ENCODE data around the gene EXD3.
A peak's percentile ranks its signal among the peaks of the same experiment; 100 is the strongest.

The EXD3 gene

GRCh38 chr9:137265496-137266161 lies 157.3 kb downstream of the EXD3 start:
- DNase-seq, result no peak

DNA sequence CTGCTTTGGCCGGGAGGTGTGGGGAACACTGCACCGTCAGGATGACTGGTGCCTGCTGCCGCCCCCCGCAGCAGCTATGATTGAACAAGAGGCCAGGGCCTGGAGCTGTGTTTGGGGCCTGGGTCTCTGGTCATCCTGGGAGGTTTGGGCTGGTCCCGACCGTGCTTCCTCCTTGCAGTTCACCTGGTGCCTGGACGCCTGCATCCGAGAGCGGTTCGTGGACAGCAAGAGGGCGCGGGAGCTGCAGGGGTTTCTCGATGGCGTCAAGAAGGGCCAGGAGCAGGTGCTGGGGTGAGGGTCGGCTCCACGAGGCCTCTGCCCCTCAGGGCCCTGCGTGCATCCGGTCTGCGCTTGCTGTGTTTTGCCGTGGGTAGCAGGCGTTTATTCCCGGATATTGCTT lies 158.9 kb downstream of the EXD3 start:
- DNase-seq, result no peak

DNA sequence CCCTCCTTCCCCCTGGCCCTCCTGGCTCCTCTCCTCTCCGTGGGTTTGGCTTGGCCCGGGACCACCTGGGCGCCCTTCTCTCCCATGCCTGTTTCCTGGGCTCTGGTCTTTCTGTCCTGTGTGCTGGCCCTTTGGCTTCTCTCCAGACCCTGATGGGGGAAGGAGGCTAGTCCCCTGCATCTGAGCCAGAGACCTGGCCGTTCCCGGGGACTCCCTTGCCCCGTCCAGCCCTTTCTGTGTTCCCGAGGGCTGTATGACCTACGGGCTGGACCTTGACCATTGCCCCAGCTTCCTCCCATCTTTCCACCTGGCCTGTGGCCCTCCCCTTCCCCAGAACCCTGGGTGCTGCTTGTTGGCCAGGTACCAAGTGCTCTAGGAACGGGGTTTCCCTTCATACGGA lies 159.5 kb downstream of the EXD3 start:
- no peak for DNase-seq

DNA sequence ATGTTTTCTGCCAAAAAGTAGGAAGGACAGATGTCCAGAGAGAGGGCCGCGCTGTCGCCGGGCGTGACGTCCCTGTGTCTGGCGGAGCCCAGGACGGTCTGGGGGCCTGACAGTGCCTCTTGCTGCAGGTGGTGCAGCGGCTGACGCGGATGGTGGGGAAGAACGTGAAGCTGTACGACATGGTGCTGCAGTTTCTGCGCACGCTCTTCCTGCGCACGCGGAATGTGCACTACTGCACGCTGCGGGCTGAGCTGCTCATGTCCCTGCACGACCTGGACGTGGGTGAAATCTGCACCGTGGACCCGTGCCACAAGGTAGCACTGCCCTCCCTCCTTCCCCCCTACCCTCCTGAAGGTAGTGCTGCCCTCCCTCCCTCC lies 160.1 kb downstream of the EXD3 start:
- DNase-seq, result no peak

DNA sequence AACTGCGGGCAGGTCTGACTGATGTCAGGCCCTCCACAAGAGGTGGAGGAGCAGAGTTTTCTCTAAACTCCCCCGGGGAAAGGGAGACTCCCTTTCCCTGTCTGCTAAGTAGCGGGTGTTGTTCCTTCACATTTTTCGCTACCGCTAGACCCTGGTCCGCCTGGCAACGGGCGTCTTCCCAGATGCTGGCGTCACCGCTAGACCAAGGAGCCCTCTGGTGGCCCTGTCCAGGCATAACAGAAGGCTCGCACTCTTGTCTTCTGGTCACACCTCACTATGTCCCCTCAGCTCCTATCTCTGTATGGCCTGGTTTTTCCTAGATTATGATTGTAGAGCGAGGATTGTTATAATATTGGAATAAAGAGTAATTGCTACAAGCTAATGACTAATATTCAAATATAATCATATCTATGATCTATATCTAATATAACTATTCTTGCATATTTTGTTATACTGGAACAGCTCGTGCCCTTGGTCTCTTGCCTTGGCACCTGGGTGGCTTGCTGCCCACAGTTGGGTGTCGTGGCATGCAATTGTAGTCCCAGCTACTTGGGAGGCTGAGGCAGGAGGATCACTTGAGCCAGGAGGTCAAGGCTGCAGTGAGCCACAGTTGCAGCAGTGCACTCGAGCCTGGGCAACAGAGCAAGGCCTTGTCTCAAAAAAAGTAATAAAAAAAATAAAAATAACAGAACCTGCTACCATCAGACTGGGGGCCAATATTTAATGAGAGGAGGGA lies 160.6 kb downstream of the EXD3 start:
- peak; percentile 29 for DNase-seq
